Embryonic facial prominence (tissue), 1 donor: Measurements from ENCODE around the gene KLF11.

Source experiments
- DNase-seq: peaks from one replicate; pipeline ENCODE4 v3.0.0-alpha.2; 2016; ENCODE audit errors: extremely low spot score

KLF11 gene

GRCh38 chr2:10043256-10043905, at the start of gene KLF11:
TSS of gene KLF11 (plus strand) at chr2:10043550. CDS start at chr2:10043717, 167 bp downstream.
- DNase-seq: peak; percentile 84

GRCh38 chr2:9994462-9994861, 48.9 kb upstream of the KLF11 start:
- no peak for DNase-seq

GRCh38 chr2:9995059-9995458, 48.3 kb upstream of the KLF11 start:
- DNase-seq: no peak

GRCh38 chr2:9996321-9996720, 47.0 kb upstream of the KLF11 start:
- DNase-seq: no peak

GRCh38 chr2:9997936-9998335, 45.4 kb upstream of the KLF11 start:
- DNase-seq: no peak

GRCh38 chr2:9998916-9999654, 44.3 kb upstream of the KLF11 start:
- no peak for DNase-seq

GRCh38 chr2:9999693-10000092, 43.7 kb upstream of the KLF11 start:
- no peak for DNase-seq

GRCh38 chr2:10000541-10000940, 42.8 kb upstream of the KLF11 start:
- DNase-seq: no peak

- DNase-seq: no peak
These were observed 41.8 kb upstream of the KLF11 start for GRCh38 chr2:10001586-10001985.

- DNase-seq: no peak
These were observed 41.2 kb upstream of the KLF11 start for GRCh38 chr2:10002109-10002508.

GRCh38 chr2:10002681-10003080, 40.7 kb upstream of the KLF11 start:
- no peak for DNase-seq

GRCh38 chr2:10003206-10004125, 39.9 kb upstream of the KLF11 start:
- DNase-seq: no peak

- no peak for DNase-seq
These were observed 38.9 kb upstream of the KLF11 start for GRCh38 chr2:10004401-10004800.

- DNase-seq: no peak
These were observed 38.5 kb upstream of the KLF11 start for GRCh38 chr2:10004836-10005235.

- DNase-seq: no peak
These were observed 37.7 kb upstream of the KLF11 start for GRCh38 chr2:10005461-10006235.

- no peak for DNase-seq
These were observed 36.9 kb upstream of the KLF11 start for GRCh38 chr2:10006236-10007161.

- DNase-seq: no peak
These were observed 35.9 kb upstream of the KLF11 start for GRCh38 chr2:10007435-10007834.

- no peak for DNase-seq
These were observed 35.2 kb upstream of the KLF11 start for GRCh38 chr2:10007921-10008808.

- DNase-seq: no peak
These were observed 34.6 kb upstream of the KLF11 start for GRCh38 chr2:10008809-10009176.
